SK-N-SH treated with all-trans-retinoic acid at 6 μM for 48 hours (cell line): ENCODE results near the gene B4GAT1.

Experiments
- ATAC-seq: fragments of 200-7000 bp; cut with Tn5 transposase; 3 replicates; pipeline ENCODE4 v1.9.1; 2020; ENCODE audit warnings: mild to moderate bottlenecking, moderate library complexity
- ARNTL ChIP-seq: fragments of 450-650 bp; formaldehyde crosslinking; IDR thresholded peaks from 2 replicates; pipeline ENCODE4 v1.5.0; 2020; ENCODE audit warnings: low read depth, mild to moderate bottlenecking, moderate library complexity, borderline replicate concordance
- BACH2 ChIP-seq: fragments of 250-450 bp; sonication (Bioruptor Pico); IDR thresholded peaks from 2 replicates; pipeline ENCODE4 v1.9.0; 2021; ENCODE audit warnings: mild to moderate bottlenecking, borderline replicate concordance
- CSDC2 ChIP-seq: fragments of 250-450 bp; sonication (Bioruptor Pico); IDR thresholded peaks from 2 replicates; pipeline ENCODE4 v1.5.0; 2020; ENCODE audit warnings: mild to moderate bottlenecking, moderate library complexity
- ESRRG ChIP-seq: fragments of 250-450 bp; sonication (Bioruptor Pico); IDR thresholded peaks from 2 replicates; pipeline ENCODE4 v1.6.1; 2021; ENCODE audit warnings: mild to moderate bottlenecking
- GLIS3 ChIP-seq: fragments of 250-450 bp; sonication (Bioruptor Pico); IDR thresholded peaks from 2 replicates; pipeline ENCODE4 v1.5.0; 2020; ENCODE audit warnings: mild to moderate bottlenecking, moderate library complexity
- ISL1 ChIP-seq: fragments of 250-450 bp; sonication (Bioruptor Pico); IDR thresholded peaks from 2 replicates; pipeline ENCODE4 v2.1.2; 2022; ENCODE audit warnings: mild to moderate bottlenecking, moderate library complexity
- OSR1 ChIP-seq: fragments of 250-450 bp; sonication (Bioruptor Pico); IDR thresholded peaks from 2 replicates; pipeline ENCODE4 v1.8.0; 2022; ENCODE audit warnings: moderate library complexity, mild to moderate bottlenecking, inconsistent platforms
- PPARA ChIP-seq: fragments of 250-450 bp; sonication (Bioruptor Pico); IDR thresholded peaks from 2 replicates; pipeline ENCODE4 v1.5.0; 2020; ENCODE audit warnings: mild to moderate bottlenecking, borderline replicate concordance
- RARB ChIP-seq: fragments of 250-450 bp; sonication (Bioruptor Pico); IDR thresholded peaks from 2 replicates; pipeline ENCODE4 v1.8.0; 2021; ENCODE audit warnings: mild to moderate bottlenecking, moderate library complexity
- SNAI2 ChIP-seq: fragments of 250-450 bp; sonication (Bioruptor Pico); IDR thresholded peaks from 2 replicates; pipeline ENCODE4 v1.5.0; 2020; ENCODE audit warnings: mild to moderate bottlenecking, moderate library complexity
- TCF4 ChIP-seq: fragments of 250-450 bp; sonication (Bioruptor Pico); IDR thresholded peaks from 2 replicates; pipeline ENCODE4 v1.8.0; 2021; ENCODE audit warnings: mild to moderate bottlenecking, moderate library complexity, borderline replicate concordance
- TOX ChIP-seq: fragments of 250-450 bp; sonication (Bioruptor Pico); IDR thresholded peaks from 2 replicates; pipeline ENCODE4 v1.8.0; 2021; ENCODE audit warnings: mild to moderate bottlenecking, moderate library complexity, borderline replicate concordance
- ZC3H10 ChIP-seq: fragments of 250-450 bp; sonication (Bioruptor Pico); IDR thresholded peaks from 2 replicates; pipeline ENCODE4 v1.5.1; 2021; ENCODE audit warnings: mild to moderate bottlenecking, moderate library complexity
- ZFP3 ChIP-seq: fragments of 250-450 bp; sonication (Bioruptor Pico); IDR thresholded peaks from 2 replicates; pipeline ENCODE4 v1.5.0; 2020; ENCODE audit warnings: mild to moderate bottlenecking, moderate library complexity
- ZFP30 ChIP-seq: fragments of 450-650 bp; formaldehyde crosslinking; IDR thresholded peaks from 2 replicates; pipeline ENCODE4 v1.5.0; 2022; ENCODE audit warnings: mild to moderate bottlenecking, moderate library complexity
- ZNF565 ChIP-seq: fragments of 450-650 bp; formaldehyde crosslinking; conservative IDR thresholded peaks from 2 replicates; pipeline ENCODE4 v1.5.0; 2020; ENCODE audit warnings: low read depth, mild to moderate bottlenecking, moderate library complexity
- ZNF70 ChIP-seq: fragments of 450-650 bp; formaldehyde crosslinking; IDR thresholded peaks from 2 replicates; pipeline ENCODE4 v1.5.0; 2020; ENCODE audit warnings: mild to moderate bottlenecking, moderate library complexity
- ZNF8 ChIP-seq: fragments of 450-650 bp; formaldehyde crosslinking; IDR thresholded peaks from 2 replicates; pipeline ENCODE4 v1.5.0; 2020; ENCODE audit warnings: mild to moderate bottlenecking, moderate library complexity
- TF ChIP-seq, protein P1 (sequence below): fragments of 250-450 bp; sonication (Bioruptor Pico); IDR thresholded peaks from 2 replicates; pipeline ENCODE4 v1.5.1; 2020; ENCODE audit warnings: low read depth, mild to moderate bottlenecking, moderate library complexity
- TF ChIP-seq, protein P2 (sequence below): fragments of 250-450 bp; sonication (Bioruptor Pico); IDR thresholded peaks from 2 replicates; pipeline ENCODE4 v1.8.0; 2020; ENCODE audit warnings: mild to moderate bottlenecking, moderate library complexity, borderline replicate concordance
- TF ChIP-seq, protein P3 (sequence below): fragments of 250-450 bp; sonication (Bioruptor Pico); IDR thresholded peaks from 2 replicates; pipeline ENCODE4 v1.8.0; 2021; ENCODE audit warnings: low read depth, mild to moderate bottlenecking, moderate library complexity, borderline replicate concordance
- TF ChIP-seq, protein P4 (sequence below): fragments of 250-450 bp; sonication (Bioruptor Pico); IDR thresholded peaks from 2 replicates; pipeline ENCODE4 v1.5.1; 2021; ENCODE audit warnings: mild to moderate bottlenecking, moderate library complexity
- TF ChIP-seq, protein P5 (sequence below): fragments of 250-450 bp; sonication (Bioruptor Pico); IDR thresholded peaks from 2 replicates; pipeline ENCODE4 v1.5.0; 2020; ENCODE audit warnings: mild to moderate bottlenecking, moderate library complexity

Gene B4GAT1

DNA sequence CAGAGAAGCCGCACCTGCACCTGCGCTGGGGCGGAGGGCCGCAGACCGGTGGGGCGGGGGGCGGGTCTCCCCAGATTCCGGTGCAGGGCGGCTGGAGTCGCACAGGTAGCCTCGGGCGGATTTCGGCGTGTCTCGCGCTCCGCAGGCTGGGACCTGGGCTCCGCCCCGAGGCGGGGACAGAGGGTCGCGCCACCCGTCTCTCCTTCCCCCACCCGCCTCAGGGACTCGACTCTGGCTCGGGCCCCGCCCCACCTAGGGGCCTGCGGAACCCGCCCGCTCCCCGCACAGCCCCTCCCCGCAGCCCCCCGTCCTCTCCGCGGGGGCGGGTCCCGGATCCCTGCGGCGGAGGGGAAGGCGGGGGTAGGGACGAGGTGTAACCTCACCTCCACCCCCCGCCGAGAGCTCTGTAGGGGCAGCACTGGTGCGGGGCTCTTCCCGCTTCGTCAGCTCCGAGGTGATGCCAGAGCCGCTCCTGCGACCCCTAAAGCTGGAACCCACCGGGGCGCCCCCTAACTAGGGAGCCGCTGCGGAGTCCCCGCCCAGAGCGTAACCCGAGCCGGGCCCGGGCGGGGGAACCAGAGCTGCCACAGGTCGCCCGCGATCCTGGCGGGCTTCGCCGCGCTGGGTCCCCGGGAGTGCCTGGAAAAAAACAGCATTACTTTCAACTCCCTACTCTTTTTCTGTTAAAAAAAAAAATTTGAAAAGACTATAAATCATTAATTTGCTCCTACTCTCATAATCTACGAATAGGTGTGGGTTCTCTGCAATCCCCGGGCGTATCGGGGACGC lies 24.4 kb upstream of the B4GAT1 start, which contains the start of gene SLC29A2:
TSS of gene SLC29A2 (minus strand) at position 134 of the 789 bp plus-strand sequence. CDS start 169 bp downstream, outside the sequence.
- TF ChIP-seq ZNF70 (CRISPR knock-in tag) = no peak
- no peak for TF ChIP-seq OSR1 (CRISPR knock-in tag)
- TF ChIP-seq, protein P1, sequence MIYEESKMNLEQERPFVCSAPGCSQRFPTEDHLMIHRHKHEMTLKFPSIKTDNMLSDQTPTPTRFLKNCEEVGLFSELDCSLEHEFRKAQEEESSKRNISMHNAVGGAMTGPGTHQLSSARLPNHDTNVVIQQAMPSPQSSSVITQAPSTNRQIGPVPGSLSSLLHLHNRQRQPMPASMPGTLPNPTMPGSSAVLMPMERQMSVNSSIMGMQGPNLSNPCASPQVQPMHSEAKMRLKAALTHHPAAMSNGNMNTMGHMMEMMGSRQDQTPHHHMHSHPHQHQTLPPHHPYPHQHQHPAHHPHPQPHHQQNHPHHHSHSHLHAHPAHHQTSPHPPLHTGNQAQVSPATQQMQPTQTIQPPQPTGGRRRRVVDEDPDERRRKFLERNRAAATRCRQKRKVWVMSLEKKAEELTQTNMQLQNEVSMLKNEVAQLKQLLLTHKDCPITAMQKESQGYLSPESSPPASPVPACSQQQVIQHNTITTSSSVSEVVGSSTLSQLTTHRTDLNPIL (CRISPR knock-in tag) = no peak
- no peak for TF ChIP-seq ARNTL (CRISPR knock-in tag)
- no peak for TF ChIP-seq GLIS3 (CRISPR knock-in tag)
- TF ChIP-seq, protein P2, sequence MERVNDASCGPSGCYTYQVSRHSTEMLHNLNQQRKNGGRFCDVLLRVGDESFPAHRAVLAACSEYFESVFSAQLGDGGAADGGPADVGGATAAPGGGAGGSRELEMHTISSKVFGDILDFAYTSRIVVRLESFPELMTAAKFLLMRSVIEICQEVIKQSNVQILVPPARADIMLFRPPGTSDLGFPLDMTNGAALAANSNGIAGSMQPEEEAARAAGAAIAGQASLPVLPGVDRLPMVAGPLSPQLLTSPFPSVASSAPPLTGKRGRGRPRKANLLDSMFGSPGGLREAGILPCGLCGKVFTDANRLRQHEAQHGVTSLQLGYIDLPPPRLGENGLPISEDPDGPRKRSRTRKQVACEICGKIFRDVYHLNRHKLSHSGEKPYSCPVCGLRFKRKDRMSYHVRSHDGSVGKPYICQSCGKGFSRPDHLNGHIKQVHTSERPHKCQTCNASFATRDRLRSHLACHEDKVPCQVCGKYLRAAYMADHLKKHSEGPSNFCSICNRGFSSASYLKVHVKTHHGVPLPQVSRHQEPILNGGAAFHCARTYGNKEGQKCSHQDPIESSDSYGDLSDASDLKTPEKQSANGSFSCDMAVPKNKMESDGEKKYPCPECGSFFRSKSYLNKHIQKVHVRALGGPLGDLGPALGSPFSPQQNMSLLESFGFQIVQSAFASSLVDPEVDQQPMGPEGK (CRISPR knock-in tag) = 0 out of 2 replicates have a peak, but pooled peaks have one; percentile 31
- TF ChIP-seq TCF4 (CRISPR knock-in tag) = no peak
- peak; percentile 67 for ATAC-seq

DNA sequence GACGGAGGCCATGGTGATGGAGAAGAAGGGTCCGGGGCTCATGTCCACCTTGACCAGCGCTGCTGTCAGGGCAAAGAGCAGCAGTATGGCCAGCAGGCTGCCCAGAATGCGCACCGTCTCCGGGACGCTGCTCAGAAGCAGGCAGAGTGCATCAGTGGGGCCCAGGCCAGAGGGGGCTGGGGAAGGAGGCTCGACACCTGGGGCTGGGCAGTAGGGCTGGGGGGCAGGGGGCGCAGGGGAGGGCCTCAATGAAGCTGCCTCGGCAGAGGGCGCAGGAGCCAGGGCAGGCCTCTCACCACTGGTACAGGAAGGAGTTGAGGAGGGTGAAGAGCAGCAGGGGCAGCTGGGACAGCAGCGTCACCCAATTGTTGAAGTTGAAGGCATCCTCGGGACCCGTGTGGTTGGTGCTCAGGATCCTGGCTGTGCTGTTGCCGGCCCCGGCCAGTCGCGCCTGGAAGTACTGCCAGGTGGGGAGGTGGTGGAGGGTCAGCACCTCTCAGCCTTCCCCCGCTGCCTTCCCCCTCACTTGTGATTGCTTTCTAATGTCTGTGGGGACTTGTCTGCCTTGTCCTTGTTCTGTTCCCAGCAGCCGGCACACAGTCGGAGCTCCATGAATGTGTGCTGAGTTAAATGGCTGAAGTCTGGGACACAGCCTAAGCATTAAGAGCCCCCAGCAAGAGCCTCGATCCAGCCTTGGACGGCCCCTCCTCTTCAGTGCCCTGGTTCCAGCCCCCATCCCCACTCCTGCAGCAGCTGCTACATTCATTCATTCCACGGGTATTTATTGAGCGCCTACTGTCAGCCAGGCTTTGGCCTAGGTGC lies 21.9 kb upstream of the B4GAT1 start:
- ATAC-seq = no peak

DNA sequence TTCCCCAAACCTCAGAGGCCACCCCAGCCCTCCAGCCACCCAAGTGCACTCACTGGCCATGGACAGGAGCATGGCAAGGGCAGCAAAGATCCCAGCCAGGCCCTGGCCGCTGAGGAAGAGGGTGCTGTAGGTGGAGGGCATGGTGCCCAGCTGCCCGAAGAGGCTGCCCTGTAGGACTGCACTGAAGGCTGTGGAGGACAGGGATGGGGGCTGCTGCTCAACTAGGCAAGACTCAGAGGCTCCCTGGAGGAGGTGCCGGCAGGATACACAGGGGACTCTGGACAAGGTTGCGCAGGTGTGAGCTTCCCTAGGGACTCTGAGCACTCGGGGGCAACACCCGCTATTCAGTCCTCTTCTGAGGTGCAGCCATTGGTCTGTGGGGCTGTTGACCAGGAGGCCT lies 21.1 kb upstream of the B4GAT1 start:
- ATAC-seq = no peak
- TF ChIP-seq, protein P3, sequence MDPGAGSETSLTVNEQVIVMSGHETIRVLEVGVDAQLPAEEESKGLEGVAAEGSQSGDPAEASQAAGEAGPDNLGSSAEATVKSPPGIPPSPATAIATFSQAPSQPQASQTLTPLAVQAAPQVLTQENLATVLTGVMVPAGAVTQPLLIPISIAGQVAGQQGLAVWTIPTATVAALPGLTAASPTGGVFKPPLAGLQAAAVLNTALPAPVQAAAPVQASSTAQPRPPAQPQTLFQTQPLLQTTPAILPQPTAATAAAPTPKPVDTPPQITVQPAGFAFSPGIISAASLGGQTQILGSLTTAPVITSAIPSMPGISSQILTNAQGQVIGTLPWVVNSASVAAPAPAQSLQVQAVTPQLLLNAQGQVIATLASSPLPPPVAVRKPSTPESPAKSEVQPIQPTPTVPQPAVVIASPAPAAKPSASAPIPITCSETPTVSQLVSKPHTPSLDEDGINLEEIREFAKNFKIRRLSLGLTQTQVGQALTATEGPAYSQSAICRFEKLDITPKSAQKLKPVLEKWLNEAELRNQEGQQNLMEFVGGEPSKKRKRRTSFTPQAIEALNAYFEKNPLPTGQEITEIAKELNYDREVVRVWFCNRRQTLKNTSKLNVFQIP (CRISPR knock-in tag) = no peak
- TF ChIP-seq PPARA (no peak), GLIS3 (CRISPR knock-in tag) (no peak), TOX (no peak), OSR1 (CRISPR knock-in tag) (no peak), ARNTL (CRISPR knock-in tag) (no peak), ZC3H10 (CRISPR knock-in tag) (no peak), ZNF70 (CRISPR knock-in tag) (no peak), ESRRG (no peak)
- TF ChIP-seq, protein P1 (CRISPR knock-in tag) = no peak
- TF ChIP-seq, protein P4, sequence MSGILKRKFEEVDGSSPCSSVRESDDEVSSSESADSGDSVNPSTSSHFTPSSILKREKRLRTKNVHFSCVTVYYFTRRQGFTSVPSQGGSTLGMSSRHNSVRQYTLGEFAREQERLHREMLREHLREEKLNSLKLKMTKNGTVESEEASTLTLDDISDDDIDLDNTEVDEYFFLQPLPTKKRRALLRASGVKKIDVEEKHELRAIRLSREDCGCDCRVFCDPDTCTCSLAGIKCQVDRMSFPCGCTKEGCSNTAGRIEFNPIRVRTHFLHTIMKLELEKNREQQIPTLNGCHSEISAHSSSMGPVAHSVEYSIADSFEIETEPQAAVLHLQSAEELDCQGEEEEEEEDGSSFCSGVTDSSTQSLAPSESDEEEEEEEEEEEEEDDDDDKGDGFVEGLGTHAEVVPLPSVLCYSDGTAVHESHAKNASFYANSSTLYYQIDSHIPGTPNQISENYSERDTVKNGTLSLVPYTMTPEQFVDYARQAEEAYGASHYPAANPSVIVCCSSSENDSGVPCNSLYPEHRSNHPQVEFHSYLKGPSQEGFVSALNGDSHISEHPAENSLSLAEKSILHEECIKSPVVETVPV (CRISPR knock-in tag) = no peak

More for the DNA sequence above, 21.9 kb upstream of the B4GAT1 start:
- TF ChIP-seq CSDC2 (CRISPR knock-in tag) (no peak), BACH2 (CRISPR knock-in tag) (no peak), ZC3H10 (CRISPR knock-in tag) (no peak), ZNF8 (CRISPR knock-in tag) (no peak), GLIS3 (CRISPR knock-in tag) (no peak), ARNTL (CRISPR knock-in tag) (no peak), TOX (no peak), ESRRG (no peak), ZNF565 (no peak), ZFP3 (CRISPR knock-in tag) (no peak), ZNF70 (CRISPR knock-in tag) (no peak), PPARA (no peak), ZFP30 (no peak), ISL1 (CRISPR knock-in tag) (no peak), RARB (no peak), TCF4 (CRISPR knock-in tag) (no peak), SNAI2 (CRISPR knock-in tag) (no peak)
- TF ChIP-seq, protein P2 (CRISPR knock-in tag) = no peak
- TF ChIP-seq, protein P5, sequence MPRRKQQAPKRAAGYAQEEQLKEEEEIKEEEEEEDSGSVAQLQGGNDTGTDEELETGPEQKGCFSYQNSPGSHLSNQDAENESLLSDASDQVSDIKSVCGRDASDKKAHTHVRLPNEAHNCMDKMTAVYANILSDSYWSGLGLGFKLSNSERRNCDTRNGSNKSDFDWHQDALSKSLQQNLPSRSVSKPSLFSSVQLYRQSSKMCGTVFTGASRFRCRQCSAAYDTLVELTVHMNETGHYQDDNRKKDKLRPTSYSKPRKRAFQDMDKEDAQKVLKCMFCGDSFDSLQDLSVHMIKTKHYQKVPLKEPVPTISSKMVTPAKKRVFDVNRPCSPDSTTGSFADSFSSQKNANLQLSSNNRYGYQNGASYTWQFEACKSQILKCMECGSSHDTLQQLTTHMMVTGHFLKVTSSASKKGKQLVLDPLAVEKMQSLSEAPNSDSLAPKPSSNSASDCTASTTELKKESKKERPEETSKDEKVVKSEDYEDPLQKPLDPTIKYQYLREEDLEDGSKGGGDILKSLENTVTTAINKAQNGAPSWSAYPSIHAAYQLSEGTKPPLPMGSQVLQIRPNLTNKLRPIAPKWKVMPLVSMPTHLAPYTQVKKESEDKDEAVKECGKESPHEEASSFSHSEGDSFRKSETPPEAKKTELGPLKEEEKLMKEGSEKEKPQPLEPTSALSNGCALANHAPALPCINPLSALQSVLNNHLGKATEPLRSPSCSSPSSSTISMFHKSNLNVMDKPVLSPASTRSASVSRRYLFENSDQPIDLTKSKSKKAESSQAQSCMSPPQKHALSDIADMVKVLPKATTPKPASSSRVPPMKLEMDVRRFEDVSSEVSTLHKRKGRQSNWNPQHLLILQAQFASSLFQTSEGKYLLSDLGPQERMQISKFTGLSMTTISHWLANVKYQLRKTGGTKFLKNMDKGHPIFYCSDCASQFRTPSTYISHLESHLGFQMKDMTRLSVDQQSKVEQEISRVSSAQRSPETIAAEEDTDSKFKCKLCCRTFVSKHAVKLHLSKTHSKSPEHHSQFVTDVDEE (CRISPR knock-in tag) = no peak
